HEK293T (cell line): ENCODE data around the gene CD1D.
A peak's percentile ranks its signal among the peaks of the same experiment; 100 is the strongest.

ENCODE experiments used
- CTCF ChIA-PET: fragments of 350-600 bp; formaldehyde crosslinking; extraction: SDS; loops from one replicate; lab custom pipeline; 2021; ENCODE audit warnings: antibody characterized with exemption, inconsistent platforms; lab: Yijun Ruan, JAX
- POLR2A ChIA-PET: fragments of 350-600 bp; formaldehyde crosslinking; extraction: SDS; loops from one replicate; lab custom pipeline; 2020; ENCODE audit warnings: antibody characterized with exemption, inconsistent platforms; lab: Yijun Ruan, JAX
- DNase-seq: peaks from one replicate; pipeline ENCODE4 v3.0.0; 2012; ENCODE audit warnings: mixed read lengths; ENCODE audit errors: extremely low spot score
- ARNT ChIP-seq: fragments of 450-650 bp; IDR thresholded peaks from 2 replicates; pipeline ENCODE4 v1.6.1; 2017; ENCODE audit warnings: mild to moderate bottlenecking
- BHLHE40 ChIP-seq: fragments of 450-650 bp; IDR thresholded peaks from 2 replicates; pipeline ENCODE4 v1.6.1; 2016; ENCODE audit warnings: mild to moderate bottlenecking, moderate library complexity, borderline replicate concordance
- ELF4 ChIP-seq: fragments of 450-650 bp; IDR thresholded peaks from 2 replicates; pipeline ENCODE4 v1.6.1; 2017; ENCODE audit warnings: antibody characterized with exemption
- FOXA1 ChIP-seq: fragments of 450-650 bp; IDR thresholded peaks from 2 replicates; pipeline ENCODE4 v1.6.1; 2016; ENCODE audit warnings: mild to moderate bottlenecking
- FOXK2 ChIP-seq: fragments of 450-650 bp; IDR thresholded peaks from 2 replicates; pipeline ENCODE4 v1.6.1; 2016; ENCODE audit warnings: mild to moderate bottlenecking
- FOXM1 ChIP-seq: fragments of 450-650 bp; IDR thresholded peaks from 2 replicates; pipeline ENCODE4 v1.6.1; 2017; ENCODE audit warnings: mild to moderate bottlenecking, borderline replicate concordance
- HDGF ChIP-seq: fragments of 450-650 bp; IDR thresholded peaks from 2 replicates; pipeline ENCODE4 v1.6.1; 2017; ENCODE audit warnings: antibody characterized with exemption, borderline replicate concordance
- L3MBTL2 ChIP-seq: fragments of 450-650 bp; conservative IDR thresholded peaks from 2 replicates; pipeline ENCODE4 v1.6.1; 2016; ENCODE audit warnings: mild to moderate bottlenecking
- LEF1 ChIP-seq: fragments of 450-650 bp; IDR thresholded peaks from 2 replicates; pipeline ENCODE4 v1.6.1; 2017; ENCODE audit warnings: mild to moderate bottlenecking, borderline replicate concordance
- NFRKB ChIP-seq: fragments of 450-650 bp; IDR thresholded peaks from 2 replicates; pipeline ENCODE4 v1.6.1; 2016; ENCODE audit warnings: mild to moderate bottlenecking, moderate library complexity
- PKNOX1 ChIP-seq: fragments of 450-650 bp; IDR thresholded peaks from 2 replicates; pipeline ENCODE4 v1.6.1; 2016
- SP1 ChIP-seq: fragments of 450-650 bp; IDR thresholded peaks from 2 replicates; pipeline ENCODE4 v1.6.1; 2017
- SUZ12 ChIP-seq: fragments of 450-650 bp; IDR thresholded peaks from 2 replicates; pipeline ENCODE4 v1.6.1; 2016; ENCODE audit warnings: mild to moderate bottlenecking
- TARDBP ChIP-seq: fragments of 450-650 bp; IDR thresholded peaks from 2 replicates; pipeline ENCODE4 v1.6.1; 2016
- ZNF384 ChIP-seq: fragments of 450-650 bp; IDR thresholded peaks from 2 replicates; pipeline ENCODE4 v1.6.1; 2016

The CD1D gene

DNA sequence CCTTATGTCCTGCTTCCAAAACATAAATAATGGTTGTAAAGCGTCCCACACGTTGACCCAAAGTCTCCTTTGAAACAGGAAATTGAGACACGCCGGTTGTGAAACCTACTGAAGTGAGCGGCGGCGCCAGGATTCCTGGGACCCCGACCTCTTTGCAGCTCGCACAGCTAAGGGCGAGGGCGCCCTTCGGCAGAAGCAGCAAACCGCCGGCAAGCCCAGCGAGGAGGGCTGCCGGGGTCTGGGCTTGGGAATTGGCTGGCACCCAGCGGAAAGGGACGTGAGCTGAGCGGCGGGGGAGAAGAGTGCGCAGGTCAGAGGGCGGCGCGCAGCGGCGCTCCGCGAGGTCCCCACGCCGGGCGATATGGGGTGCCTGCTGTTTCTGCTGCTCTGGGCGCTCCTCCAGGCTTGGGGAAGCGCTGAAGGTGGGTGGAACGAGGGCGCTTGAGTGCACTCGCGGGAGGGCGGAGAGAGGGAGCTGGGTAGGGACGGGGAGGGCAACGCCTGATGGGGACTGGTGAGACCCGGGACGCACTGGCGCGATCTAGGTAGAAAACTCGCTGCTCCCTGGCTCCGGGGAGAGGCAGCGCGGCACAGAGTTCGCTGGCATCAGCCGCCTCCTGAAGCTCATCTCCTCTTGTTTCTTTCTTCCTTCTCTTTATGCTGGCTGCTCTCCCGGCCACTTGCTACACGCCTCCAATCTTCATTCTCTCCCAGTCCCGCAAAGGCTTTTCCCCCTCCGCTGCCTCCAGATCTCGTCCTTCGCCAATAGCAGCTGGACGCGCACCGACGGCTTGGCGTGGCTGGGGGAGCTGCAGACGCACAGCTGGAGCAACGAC, at the start of gene CD1D:
TSS of gene CD1D (plus strand) at position 155 of the 836 bp plus-strand sequence. CDS start at position 362, 207 bp downstream.
- peak; percentile 42 for DNase-seq
- TF ChIP-seq ZNF384 (no peak), L3MBTL2 (peak; percentile 37; the same call in 1 of the 2 replicates)
- CTCF ChIA-PET: interaction anchor here (0.8 to 0.9 kb wide), 2 partner anchors 14 to 23 kb away, joined by 3 read pairs; no protein-coding TSS in a partner anchor
- POLR2A ChIA-PET: interaction anchor here (0.7 to 1.3 kb wide), 2 partner anchors 14 to 21 kb away, joined by 3 read pairs; no protein-coding TSS in a partner anchor

- ChIA-PET POLR2A (no interaction called here), CTCF (interaction anchor here (0.6 to 1.6 kb wide), 2 partner anchors 10 to 138 kb away, joined by 3 to 6 read pairs; no protein-coding TSS in a partner anchor)
- no peak for DNase-seq
- TF ChIP-seq SP1 (no peak), BHLHE40 (no peak), FOXM1 (no peak), LEF1 (no peak), PKNOX1 (no peak), FOXA1 (no peak), ELF4 (no peak)
These were observed 49.5 kb upstream of the CD1D start for GRCh38 chr1:158131217-158131616.

DNA sequence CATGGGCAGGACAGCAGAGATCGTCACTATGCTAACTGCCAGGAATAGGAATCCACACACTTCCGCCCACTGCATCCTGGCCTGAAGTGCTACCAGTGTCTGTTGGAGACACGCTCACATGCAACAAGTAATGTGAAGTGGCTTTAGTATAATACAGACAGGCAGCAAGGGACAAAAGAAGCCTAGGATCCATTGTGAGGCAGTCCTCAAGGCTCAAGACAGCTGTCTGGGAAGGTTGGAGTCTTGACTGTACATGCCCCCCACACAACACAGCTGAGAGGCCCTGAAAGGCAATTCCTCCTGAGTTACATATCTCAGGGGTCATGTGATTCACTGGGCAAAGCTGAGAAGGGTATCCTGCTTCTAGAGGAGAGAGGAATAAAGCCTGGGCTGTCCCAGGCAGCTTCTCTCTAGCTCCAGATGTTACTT, 39.9 kb upstream of the CD1D start:
- no peak for TF ChIP-seq PKNOX1
- no peak for TF ChIP-seq FOXM1
- TF ChIP-seq ELF4: no peak
- TF ChIP-seq HDGF: no peak
- CTCF ChIA-PET: no interaction called here
- DNase-seq: no peak
- POLR2A ChIA-PET: no interaction called here

GRCh38 chr1:158145173-158145719, 35.4 kb upstream of the CD1D start:
- ChIA-PET CTCF (interaction anchor here (0.6 kb wide), 1 partner anchor 174 kb away, joined by 3 read pairs; no protein-coding TSS in a partner anchor), POLR2A (no interaction called here)
- TF ChIP-seq ARNT: no peak
- no peak for TF ChIP-seq FOXM1
- DNase-seq: no peak

GRCh38 chr1:158146165-158146564, 34.5 kb upstream of the CD1D start:
- no peak for DNase-seq
- CTCF ChIA-PET: no interaction called here
- POLR2A ChIA-PET: no interaction called here
- TF ChIP-seq SUZ12: no peak
- no peak for TF ChIP-seq HDGF
- no peak for TF ChIP-seq ARNT
- no peak for TF ChIP-seq NFRKB
- no peak for TF ChIP-seq FOXM1
- no peak for TF ChIP-seq PKNOX1

DNA sequence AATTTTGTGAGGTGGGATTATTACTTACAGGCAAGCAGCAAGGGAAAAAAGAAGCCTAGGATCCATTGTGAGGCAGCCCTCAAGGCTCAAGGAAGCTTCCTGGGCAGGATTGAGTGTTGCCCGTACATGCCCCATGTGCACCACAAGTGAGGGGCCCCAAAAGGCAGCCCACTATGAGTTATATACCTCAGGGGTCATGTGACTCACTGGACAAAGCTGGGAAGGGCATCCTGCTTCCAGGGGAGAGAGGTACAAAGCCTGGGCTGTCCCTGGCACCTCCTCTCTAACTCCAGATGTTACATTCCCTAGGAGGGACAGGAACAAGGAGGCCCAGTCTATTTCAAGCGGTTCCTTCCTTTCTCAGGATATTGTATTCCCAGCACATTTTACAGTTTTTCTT, 34.0 kb upstream of the CD1D start:
- ChIA-PET POLR2A (no interaction called here), CTCF (interaction anchor here (0.6 kb wide), 1 partner anchor 85 kb away, joined by 4 read pairs; no protein-coding TSS in a partner anchor)
- no peak for DNase-seq
- no peak for TF ChIP-seq TARDBP
- no peak for TF ChIP-seq SP1
- no peak for TF ChIP-seq L3MBTL2

GRCh38 chr1:158147401-158147800, 33.3 kb upstream of the CD1D start:
- CTCF ChIA-PET: interaction anchor here (0.6 kb wide), 1 partner anchor 84 kb away, joined by 4 read pairs; no protein-coding TSS in a partner anchor

More at GRCh38 chr1:158147401-158147800, 33.3 kb upstream of the CD1D start:
- POLR2A ChIA-PET: no interaction called here
- no peak for DNase-seq
- no peak for TF ChIP-seq ELF4
- TF ChIP-seq SP1: no peak
- no peak for TF ChIP-seq LEF1
- TF ChIP-seq BHLHE40: no peak
- no peak for TF ChIP-seq ZNF384
- TF ChIP-seq FOXK2: no peak
- TF ChIP-seq HDGF: no peak
- no peak for TF ChIP-seq NFRKB
- TF ChIP-seq TARDBP: no peak
